ENCODE measurements around the gene DUSP1. TPM values are rescaled to one million over a fixed set of nuclear protein-coding genes. Genes with fewer than 3 reads are reported as not detected.
A peak's percentile ranks its signal among the peaks of the same experiment; 100 is the strongest.

The DUSP1 gene
- total and polyA plus RNA-seq, 4 donors, result 138 to 1,153 (median 344) TPM

GRCh38 chr5:172776235-172776594, 5.2 kb upstream of the DUSP1 start:
- no peak overlapping the region for H3K4me3 ChIP-seq
- ATAC-seq (ENCODE audit: insufficient read depth, low FRiP score), result no peak
- H3K27ac ChIP-seq (ENCODE audit: low read depth in 1 of 2, low read length in 1 of 2), result peak overlapping the region in 1 of 2 donors; percentile 79
- whole genome bisulfite sequencing, 2 donors, result 64 to 73% methylated on average over 2 of the region's 2 CpGs
- no peak for TF ChIP-seq CTCF (IDR thresholded peaks at IDR 0.05; ENCODE audit: control extremely low read depth, extremely low read depth)
- H3K27me3 ChIP-seq (ENCODE audit: control insufficient read depth in 3 of 3, insufficient read depth in 3 of 3, low read length in 2 of 3), result no peaks in the 10 kb centered on the region
- H3K4me1 ChIP-seq (ENCODE audit: control insufficient read depth in 5 of 5, insufficient read depth in 5 of 5, low read length in 5 of 5), result peaks cover 3 to 24% (median 4%) of the 10 kb centered on the region in 5 donors
- DNase-seq, result no peak
- H3K36me3 ChIP-seq (ENCODE audit: control insufficient read depth in 4 of 4, insufficient read depth in 4 of 4, low read length in 4 of 4), result no peaks in the 10 kb centered on the region
- no peak overlapping the region for H3K9ac ChIP-seq (ENCODE audit: insufficient read depth in 1 of 2, low read length in 2 of 2)
- H3K9me3 ChIP-seq (ENCODE audit: control insufficient read depth in 4 of 4, insufficient read depth in 3 of 4, low read length in 3 of 4), result peaks cover 0 to 2% (median 0%) of the 10 kb centered on the region in 4 donors

- Histone ChIP-seq H3K27me3 (ENCODE audit: control insufficient read depth in 3 of 3, insufficient read depth in 3 of 3, low read length in 2 of 3) (no peaks in the 10 kb centered on the region), H3K36me3 (ENCODE audit: control insufficient read depth in 4 of 4, insufficient read depth in 4 of 4, low read length in 4 of 4) (no peaks in the 10 kb centered on the region), H3K4me1 (ENCODE audit: control insufficient read depth in 5 of 5, insufficient read depth in 5 of 5, low read length in 5 of 5) (peaks cover 3 to 24% (median 4%) of the 10 kb centered on the region in 5 donors), H3K4me3 (no peak overlapping the region), H3K9ac (ENCODE audit: insufficient read depth in 1 of 2, low read length in 2 of 2) (no peak overlapping the region), H3K9me3 (ENCODE audit: control insufficient read depth in 4 of 4, insufficient read depth in 3 of 4, low read length in 3 of 4) (peaks cover 0 to 2% (median 0%) of the 10 kb centered on the region in 4 donors), H3K27ac (ENCODE audit: low read depth in 1 of 2, low read length in 1 of 2) (peak overlapping the region; percentile 74 to 100)
- peak; percentile 6 for ATAC-seq (ENCODE audit: insufficient read depth, low FRiP score)
- DNase-seq, result no peak
- 64 to 66% methylated on average over 11 of the region's 11 CpGs for WGBS, 2 donors
- TF ChIP-seq CTCF (IDR thresholded peaks at IDR 0.05; ENCODE audit: control extremely low read depth, extremely low read depth), result no peak
Measured at GRCh38 chr5:172775326-172776234, 4.6 kb upstream of the DUSP1 start.

- DNase-seq, result no peak
- WGBS, 2 donors, result 67 to 83% methylated on average over 7 of the region's 7 CpGs
- Histone ChIP-seq H3K9ac (ENCODE audit: insufficient read depth in 1 of 2, low read length in 2 of 2) (no peak overlapping the region), H3K4me3 (no peak overlapping the region), H3K9me3 (ENCODE audit: control insufficient read depth in 4 of 4, insufficient read depth in 3 of 4, low read length in 3 of 4) (peaks cover 0 to 2% (median 0%) of the 10 kb centered on the region in 4 donors), H3K4me1 (ENCODE audit: control insufficient read depth in 5 of 5, insufficient read depth in 5 of 5, low read length in 5 of 5) (peaks cover 3 to 26% (median 7%) of the 10 kb centered on the region in 5 donors), H3K27ac (ENCODE audit: low read depth in 1 of 2, low read length in 1 of 2) (peak overlapping the region; percentile 74 to 100), H3K36me3 (ENCODE audit: control insufficient read depth in 4 of 4, insufficient read depth in 4 of 4, low read length in 4 of 4) (peaks cover 0 to 8% (median 1%) of the 10 kb centered on the region in 4 donors), H3K27me3 (ENCODE audit: control insufficient read depth in 3 of 3, insufficient read depth in 3 of 3, low read length in 2 of 3) (no peaks in the 10 kb centered on the region)
- ATAC-seq (ENCODE audit: insufficient read depth, low FRiP score), result no peak
- TF ChIP-seq CTCF (IDR thresholded peaks at IDR 0.05; ENCODE audit: control extremely low read depth, extremely low read depth), result no peak
Measured at GRCh38 chr5:172774561-172775315, 3.7 kb upstream of the DUSP1 start.
